Measurements from ENCODE around the gene AIFM3. TPM values are rescaled to one million over a fixed set of nuclear protein-coding genes. Genes with fewer than 3 reads are reported as not detected.

The AIFM3 gene
- total and polyA plus RNA-seq, 2 of the 13 experiments (the other 11 are each of a cell fraction or from before 2014, with no cell fraction given), result 9.0 to 15.3 TPM

GRCh38 chr22:20949698-20950183, 17.3 kb upstream of the AIFM3 start (continued):
- TF ChIP-seq PRDM10 (CRISPR knock-in tag; IDR thresholded peaks at IDR 0.05; ENCODE audit: low read depth) (peak; percentile 22; the same call in 1 of the 2 replicates), RBFOX2 (IDR thresholded peaks at IDR 0.05; ENCODE audit: low read depth, low read length) (no peak), ZXDC (CRISPR knock-in tag; IDR thresholded peaks at IDR 0.05) (no peak), ZNF83 (CRISPR knock-in tag; IDR thresholded peaks at IDR 0.05; ENCODE audit: borderline replicate concordance) (no peak), ZNF362 (CRISPR knock-in tag; IDR thresholded peaks at IDR 0.05; ENCODE audit: borderline replicate concordance) (no peak), CHCHD3 (CRISPR knock-in tag; IDR thresholded peaks at IDR 0.05) (no peak), ZNF17 (CRISPR knock-in tag; IDR thresholded peaks at IDR 0.05) (no peak), ZNF414 (CRISPR knock-in tag; IDR thresholded peaks at IDR 0.05) (no peak; the same call in 1 of the 2 replicates), ZNF275 (CRISPR knock-in tag; IDR thresholded peaks at IDR 0.05; ENCODE audit: borderline replicate concordance) (no peak), ZNF720 (CRISPR knock-in tag; IDR thresholded peaks at IDR 0.05) (no peak), FOXP4 (CRISPR knock-in tag; IDR thresholded peaks at IDR 0.05) (peak; percentile 93), ZNF484 (CRISPR knock-in tag; IDR thresholded peaks at IDR 0.05; ENCODE audit: borderline replicate concordance, low read depth) (no peak), KLF12 (CRISPR knock-in tag; IDR thresholded peaks at IDR 0.05; ENCODE audit: borderline replicate concordance) (no peak), ZNF225 (CRISPR knock-in tag; IDR thresholded peaks at IDR 0.05) (no peak), DNMT3B (CRISPR knock-in tag; conservative IDR thresholded peaks at IDR 0.05) (no peak), RNF2 (conservative IDR thresholded peaks at IDR 0.05; ENCODE audit: low read depth) (no peak), TP53 (CRISPR knock-in tag; conservative IDR thresholded peaks at IDR 0.05) (no peak)
